Vagina (tissue), 2 donors: Measurements from ENCODE around the gene ATR.

Experiments
- POLR2AphosphoS5 ChIP-seq, 2 donors: sonication (generic); formaldehyde crosslinking; IDR thresholded peaks; one replicate each; pipeline ENCODE4 v1.9.0; 2017; ENCODE audit warnings: antibody characterized with exemption in 2 of 2, mild to moderate bottlenecking in 2 of 2, low read depth in 1 of 2; ENCODE audit not compliant: insufficient read depth in 1 of 2
- TF ChIP-seq, protein P1 (sequence below), 3 experiments: fragments of 450-650 bp in 2 of 3; fragments of 200-600 bp in 1 of 3; sonication (generic) in 1 of 3; IDR thresholded peaks; one replicate each; pipeline ENCODE4 v1.5.1; 2017 to 2019; ENCODE audit warnings: antibody characterized with exemption in 3 of 3, mild to moderate bottlenecking in 2 of 3, moderate library complexity in 2 of 3

DNA sequence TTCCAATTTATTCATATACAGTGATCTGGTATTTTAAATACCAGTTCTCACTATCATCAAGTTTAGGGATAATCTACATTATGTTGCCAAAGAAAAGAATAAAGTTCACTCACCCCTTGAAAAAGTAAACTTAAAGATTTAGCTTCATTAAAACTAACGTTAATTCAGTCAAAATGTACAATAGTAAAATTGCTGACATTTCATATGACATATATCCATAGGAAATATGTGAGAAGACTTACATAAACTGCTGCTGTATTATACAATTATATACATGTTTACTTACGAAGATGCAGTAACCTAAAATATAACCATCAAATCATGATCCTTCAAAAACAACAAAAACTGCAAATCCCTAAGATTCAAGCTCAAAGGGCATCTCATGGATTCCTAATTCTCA, 44.0 kb downstream of the ATR start:
- TF ChIP-seq, protein P1, sequence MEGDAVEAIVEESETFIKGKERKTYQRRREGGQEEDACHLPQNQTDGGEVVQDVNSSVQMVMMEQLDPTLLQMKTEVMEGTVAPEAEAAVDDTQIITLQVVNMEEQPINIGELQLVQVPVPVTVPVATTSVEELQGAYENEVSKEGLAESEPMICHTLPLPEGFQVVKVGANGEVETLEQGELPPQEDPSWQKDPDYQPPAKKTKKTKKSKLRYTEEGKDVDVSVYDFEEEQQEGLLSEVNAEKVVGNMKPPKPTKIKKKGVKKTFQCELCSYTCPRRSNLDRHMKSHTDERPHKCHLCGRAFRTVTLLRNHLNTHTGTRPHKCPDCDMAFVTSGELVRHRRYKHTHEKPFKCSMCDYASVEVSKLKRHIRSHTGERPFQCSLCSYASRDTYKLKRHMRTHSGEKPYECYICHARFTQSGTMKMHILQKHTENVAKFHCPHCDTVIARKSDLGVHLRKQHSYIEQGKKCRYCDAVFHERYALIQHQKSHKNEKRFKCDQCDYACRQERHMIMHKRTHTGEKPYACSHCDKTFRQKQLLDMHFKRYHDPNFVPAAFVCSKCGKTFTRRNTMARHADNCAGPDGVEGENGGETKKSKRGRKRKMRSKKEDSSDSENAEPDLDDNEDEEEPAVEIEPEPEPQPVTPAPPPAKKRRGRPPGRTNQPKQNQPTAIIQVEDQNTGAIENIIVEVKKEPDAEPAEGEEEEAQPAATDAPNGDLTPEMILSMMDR (IDR thresholded peaks at IDR 0.05) = no peak
- no peak for TF ChIP-seq POLR2AphosphoS5 (IDR thresholded peaks at IDR 0.05; ENCODE audit: insufficient read depth in 1 of 2, low read depth in 1 of 2)
